ENCODE results near the gene ZFP36. TPM values are rescaled to one million over a fixed set of nuclear protein-coding genes. Genes with fewer than 3 reads are reported as not detected.

The ZFP36 gene
- total and polyA plus RNA-seq, 2 donors (not counting 1 experiment from before 2014, with no cell fraction given), result 260 to 1,633 TPM

GRCh38 chr19:39413911-39414608 is 7.4 kb downstream of the ZFP36 start:
- peaks cover 0 to 2% (median 0%) of the 10 kb centered on the region in 3 donors for H3K9me3 ChIP-seq (ENCODE audit: control extremely low read depth in 1 of 3, control insufficient read depth in 2 of 3, insufficient read depth in 1 of 3, low read length in 2 of 3)
- 84% methylated on average over 13 of the region's 18 CpGs for WGBS (ENCODE audit: insufficient coverage)
- Mint-ChIP-seq H3K27me3 (no peaks in the 10 kb centered on the region), H3K27ac (peak overlapping the region; percentile 90), H3K9me3 (ENCODE audit: insufficient read depth) (no peaks in the 10 kb centered on the region), H3K4me1 (peaks cover 44% of the 10 kb centered on the region), H3K4me3 (peak overlapping the region; percentile 94)
- H3K4me2 ChIP-seq (replicated peaks; ENCODE audit: low read depth, low read length, poor library complexity, severe bottlenecking), result peak overlapping the region; percentile 100
- peaks cover 10% of the 10 kb centered on the region for H3K79me2 ChIP-seq (ENCODE audit: control insufficient read depth, insufficient read depth, low read length)
- no peaks in the 10 kb centered on the region for H3K27me3 ChIP-seq (replicated peaks in 1 of 4; ENCODE audit: control extremely low read depth in 1 of 4, control insufficient read depth in 3 of 4, insufficient read depth in 4 of 4, low read length in 3 of 4)
- POLR2A ChIA-PET, result interaction anchor here (0.6 to 2.5 kb wide), 6 partner anchors 8 to 31 kb away, joined by 3 to 7 read pairs (median 3); partner anchors contain the start of genes RPS16, SUPT5H and ZFP36
- CTCF ChIA-PET, result interaction anchor here (0.6 to 3.2 kb wide), 7 partner anchors 10 to 119 kb away, joined by 3 to 11 read pairs (median 4); partner anchors contain the start of genes EID2B and RPS16
- peak overlapping the region; percentile 42 to 96 for H3K27ac ChIP-seq (ENCODE audit: low read length in 2 of 2)
- peak; percentile 51 for DNase-seq
- ATAC-seq (ENCODE audit: low read depth), result no peak
- H3K9ac ChIP-seq (ENCODE audit: low read length), result peak overlapping the region; percentile 96
- intact Hi-C loops (cut with micrococcal nuclease), result loop anchor here (5.0 kb wide), 2 partner anchors 797 to 1363 kb away; partner anchors contain the start of genes EIF3K, MAP4K1, MIA and RAB4B
- no peak for TF ChIP-seq EZH2 (IDR thresholded peaks at IDR 0.05; ENCODE audit: borderline replicate concordance, insufficient read depth, low read depth, low read length, poor library complexity, severe bottlenecking)
- TF ChIP-seq, protein P1, sequence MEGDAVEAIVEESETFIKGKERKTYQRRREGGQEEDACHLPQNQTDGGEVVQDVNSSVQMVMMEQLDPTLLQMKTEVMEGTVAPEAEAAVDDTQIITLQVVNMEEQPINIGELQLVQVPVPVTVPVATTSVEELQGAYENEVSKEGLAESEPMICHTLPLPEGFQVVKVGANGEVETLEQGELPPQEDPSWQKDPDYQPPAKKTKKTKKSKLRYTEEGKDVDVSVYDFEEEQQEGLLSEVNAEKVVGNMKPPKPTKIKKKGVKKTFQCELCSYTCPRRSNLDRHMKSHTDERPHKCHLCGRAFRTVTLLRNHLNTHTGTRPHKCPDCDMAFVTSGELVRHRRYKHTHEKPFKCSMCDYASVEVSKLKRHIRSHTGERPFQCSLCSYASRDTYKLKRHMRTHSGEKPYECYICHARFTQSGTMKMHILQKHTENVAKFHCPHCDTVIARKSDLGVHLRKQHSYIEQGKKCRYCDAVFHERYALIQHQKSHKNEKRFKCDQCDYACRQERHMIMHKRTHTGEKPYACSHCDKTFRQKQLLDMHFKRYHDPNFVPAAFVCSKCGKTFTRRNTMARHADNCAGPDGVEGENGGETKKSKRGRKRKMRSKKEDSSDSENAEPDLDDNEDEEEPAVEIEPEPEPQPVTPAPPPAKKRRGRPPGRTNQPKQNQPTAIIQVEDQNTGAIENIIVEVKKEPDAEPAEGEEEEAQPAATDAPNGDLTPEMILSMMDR (IDR thresholded peaks at IDR 0.05), result no peak
- peaks cover 24 to 32% of the 10 kb centered on the region in 2 donors for H3K4me1 ChIP-seq (ENCODE audit: control insufficient read depth in 2 of 2, insufficient read depth in 2 of 2, low read length in 2 of 2)
- H3K4me3 ChIP-seq (ENCODE audit: control extremely low read depth in 1 of 5, extremely low read depth in 1 of 5, insufficient read depth in 1 of 5, low read depth in 2 of 5, low read length in 4 of 5), result peak overlapping the region in 3 of 5 experiments; percentile 90 to 93 (median 92)
- H2AFZ ChIP-seq (ENCODE audit: insufficient read depth, low read depth, low read length, poor library complexity, severe bottlenecking), result no peak overlapping the region
- peaks cover 0 to 18% of the 10 kb centered on the region in 2 experiments for H3K36me3 ChIP-seq (replicated peaks in 1 of 2; ENCODE audit: control extremely low read depth in 1 of 2, control insufficient read depth in 1 of 2, extremely low read depth in 1 of 2, insufficient read depth in 2 of 2, low read length in 1 of 2)
- H4K20me1 ChIP-seq (ENCODE audit: control insufficient read depth, insufficient read depth, low read length, poor library complexity, severe bottlenecking), result peaks cover 5% of the 10 kb centered on the region

All from B cell (primary cell).